Common myeloid progenitor, CD34-positive (primary cell): ENCODE data around the gene PAFAH1B1. TPM values are rescaled to one million over a fixed set of nuclear protein-coding genes. Genes with fewer than 3 reads are reported as not detected.
"Not testable (repeated sequence)": the region's sequence is repeated elsewhere in the genome, so short reads cannot be mapped to it uniquely, and the experiment has no call there.

Experiments used
- CTCF ChIA-PET: fragments of 350-600 bp; sonication (Branson Sonifier 250); formaldehyde crosslinking; loops from one replicate; lab custom pipeline; 2021; ENCODE audit warnings: antibody characterized with exemption; lab: Charles Lee
- POLR2A ChIA-PET: fragments of 350-600 bp; sonication (Branson Sonifier 250); formaldehyde crosslinking; loops from one replicate; lab custom pipeline; 2021; ENCODE audit warnings: antibody characterized with exemption; lab: Charles Lee
- DNase-seq, 3 donors: peaks; one replicate each; pipeline versions ENCODE4 v3.0.0 to v3.0.0-alpha.2; 2013
- H3K27ac ChIP-seq, 2 experiments: 1 replicate in 1 of 2; 2 replicates in 1 of 2; pipeline ENCODE4 v1.7.0; 2013; ENCODE audit warnings: inconsistent platforms in 2 of 2, low read length in 2 of 2, mild to moderate bottlenecking in 2 of 2, low read depth in 1 of 2, moderate library complexity in 1 of 2; ENCODE audit not compliant: severe bottlenecking in 2 of 2, insufficient read depth in 1 of 2, poor library complexity in 1 of 2
- H3K27me3 ChIP-seq, 5 experiments: replicated peaks in 2 of 5; 1 replicate in 3 of 5; 2 replicates in 2 of 5; pipeline versions ENCODE4 v1.6.1 to v1.7.0; 2013; ENCODE audit warnings: low read length in 4 of 5, mild to moderate bottlenecking in 2 of 5, moderate library complexity in 2 of 5, inconsistent platforms in 1 of 5; ENCODE audit not compliant: insufficient read depth in 5 of 5, control insufficient read depth in 4 of 5
- H3K36me3 ChIP-seq, 4 experiments: 1 replicate in 2 of 4; 2 replicates in 2 of 4; pipeline versions ENCODE4 v1.6.1 to v1.7.0; 2013; ENCODE audit warnings: low read length in 3 of 4, control low read depth in 1 of 4, mild to moderate bottlenecking in 1 of 4; ENCODE audit not compliant: control insufficient read depth in 4 of 4, insufficient read depth in 4 of 4
- H3K4me1 ChIP-seq, 4 experiments: 1 replicate in 3 of 4; 2 replicates in 1 of 4; pipeline versions ENCODE4 v1.6.1 to v1.7.1; 2013; ENCODE audit warnings: low read length in 3 of 4, mild to moderate bottlenecking in 3 of 4, control low read depth in 1 of 4, inconsistent platforms in 1 of 4, moderate library complexity in 1 of 4; ENCODE audit not compliant: control insufficient read depth in 4 of 4, insufficient read depth in 4 of 4; ENCODE audit errors: control extremely low read depth in 1 of 4
- H3K4me3 ChIP-seq, 7 experiments: 1 replicate in 4 of 7; 2 replicates in 3 of 7; pipeline versions ENCODE4 v1.5.1 to v1.7.0; 2013; ENCODE audit warnings: mild to moderate bottlenecking in 7 of 7, low read length in 6 of 7, moderate library complexity in 6 of 7, inconsistent platforms in 2 of 7, low read depth in 2 of 7, control low read depth in 1 of 7; ENCODE audit not compliant: insufficient read depth in 4 of 7, control insufficient read depth in 1 of 7; ENCODE audit errors: extremely low read depth in 1 of 7
- H3K9me3 ChIP-seq, 5 experiments: 1 replicate in 4 of 5; 2 replicates in 1 of 5; pipeline versions ENCODE4 v1.6.1 to v1.7.1; 2013; ENCODE audit warnings: low read length in 4 of 5, mild to moderate bottlenecking in 2 of 5, inconsistent platforms in 1 of 5, low read depth in 1 of 5, moderate library complexity in 1 of 5; ENCODE audit not compliant: control insufficient read depth in 4 of 5, insufficient read depth in 2 of 5; ENCODE audit errors: control extremely low read depth in 1 of 5
- WGBS: methylation state at CpG from one replicate; pipeline ENCODE4 v1.1.5; 2013; ENCODE audit not compliant: insufficient coverage; 5-methylcytosine and 5-hydroxymethylcytosine counted together
- polyA plus RNA-seq: library from polyadenylated mRNA; unstranded; fragments of 120-200 nt; gene quantifications from one replicate; pipeline ENCODE4 v1.2.1, GENCODE V29; 2013

The PAFAH1B1 gene
- polyA plus RNA-seq: 78.4 TPM

- H3K9me3 ChIP-seq: no peaks in the 10 kb centered on the region
- POLR2A ChIA-PET: interaction anchor here (0.6 to 1.4 kb wide), 8 partner anchors 11 to 211 kb away, joined by 3 to 5 read pairs (median 3); no protein-coding TSS in a partner anchor
- H3K27me3 ChIP-seq: no peaks in the 10 kb centered on the region
- H3K36me3 ChIP-seq: no peaks in the 10 kb centered on the region
- whole genome bisulfite sequencing: 0% methylated on average over 45 of the region's 86 CpGs
- CTCF ChIA-PET: interaction anchor here (0.8 to 1.5 kb wide), 4 partner anchors 12 to 82 kb away, joined by 3 to 4 read pairs (median 3); no protein-coding TSS in a partner anchor
- peak within 1 kb of the TSS; percentile 93 to 98 for H3K27ac ChIP-seq
- peak; percentile 85 to 95 (median 91) for DNase-seq
- H3K4me1 ChIP-seq: peaks cover 13 to 33% (median 23%) of the 10 kb centered on the region in 4 experiments
- peak within 1 kb of the TSS; percentile 68 to 97 (median 88) for H3K4me3 ChIP-seq
Measured at GRCh38 chr17:2592971-2593820, at the start of gene PAFAH1B1. PAFAH1B1 (plus strand) TSS chr17:2593654; CDS start chr17:2638289, 44,635 bp downstream.

GRCh38 chr17:2545393-2545792 is 48.1 kb upstream of the PAFAH1B1 start:
- CTCF ChIA-PET: no interaction called here
- no peak for DNase-seq

GRCh38 chr17:2547176-2547575 is 46.3 kb upstream of the PAFAH1B1 start:
- ChIA-PET POLR2A (no interaction called here), CTCF (interaction anchor here (0.8 kb wide), 1 partner anchor 44 kb away, joined by 3 read pairs; no protein-coding TSS in a partner anchor)
- Histone ChIP-seq H3K36me3 (no peaks in the 10 kb centered on the region), H3K4me1 (no peaks in the 10 kb centered on the region), H3K27ac (no peak overlapping the region), H3K27me3 (peaks cover 0 to 6% (median 3%) of the 10 kb centered on the region in 5 experiments), H3K9me3 (no peaks in the 10 kb centered on the region), H3K4me3 (no peak overlapping the region)
- no peak for DNase-seq
- WGBS: 92% methylated on average over 5 of the region's 9 CpGs

More at GRCh38 chr17:2545393-2545792, 48.1 kb upstream of the PAFAH1B1 start:
- Histone ChIP-seq H3K4me3 (no peak overlapping the region), H3K27ac (no peak overlapping the region), H3K27me3 (peaks cover 0 to 2% (median 0%) of the 10 kb centered on the region in 5 experiments), H3K4me1 (no peaks in the 10 kb centered on the region), H3K36me3 (no peaks in the 10 kb centered on the region), H3K9me3 (no peaks in the 10 kb centered on the region)
- POLR2A ChIA-PET: no interaction called here
- 94% methylated on average over 6 of the region's 7 CpGs for WGBS

- CTCF ChIA-PET: interaction anchor here (0.8 kb wide), 1 partner anchor 43 kb away, joined by 3 read pairs; no protein-coding TSS in a partner anchor
- 93% methylated on average over 5 of the region's 9 CpGs for WGBS
- H3K9me3 ChIP-seq, H3K36me3 ChIP-seq, POLR2A ChIA-PET, H3K27ac ChIP-seq, DNase-seq, H3K4me3 ChIP-seq, H3K27me3 ChIP-seq, H3K4me1 ChIP-seq: not testable (repeated sequence)
Measured at GRCh38 chr17:2548026-2548425, 45.4 kb upstream of the PAFAH1B1 start.

- H3K9me3 ChIP-seq: no peaks in the 10 kb centered on the region
- CTCF ChIA-PET: no interaction called here
- no peak overlapping the region for H3K27ac ChIP-seq
- no peak overlapping the region for H3K4me3 ChIP-seq
- DNase-seq: no peak
- POLR2A ChIA-PET: no interaction called here
- H3K27me3 ChIP-seq: peaks cover 0 to 7% (median 4%) of the 10 kb centered on the region in 5 experiments
- 98% methylated on average over 4 of the region's 8 CpGs for WGBS
- H3K4me1 ChIP-seq: no peaks in the 10 kb centered on the region
- no peaks in the 10 kb centered on the region for H3K36me3 ChIP-seq
Measured at GRCh38 chr17:2549392-2550211, 43.9 kb upstream of the PAFAH1B1 start.

GRCh38 chr17:2551493-2551892 is 42.0 kb upstream of the PAFAH1B1 start:
- Histone ChIP-seq H3K9me3 (no peaks in the 10 kb centered on the region), H3K36me3 (no peaks in the 10 kb centered on the region), H3K27ac (no peak overlapping the region), H3K4me3 (no peak overlapping the region), H3K27me3 (peaks cover 0 to 7% (median 4%) of the 10 kb centered on the region in 5 experiments), H3K4me1 (no peaks in the 10 kb centered on the region)
- CTCF ChIA-PET: no interaction called here
- 49% methylated on average over 9 of the region's 10 CpGs for WGBS
- POLR2A ChIA-PET: no interaction called here
- DNase-seq: no peak
